ENCODE data around the gene TP53TG5. TPM values are rescaled to one million over a fixed set of nuclear protein-coding genes. Genes with fewer than 3 reads are reported as not detected.

The TP53TG5 gene
- total RNA-seq, 4 donors from 2014 or later, result not detected

DNA sequence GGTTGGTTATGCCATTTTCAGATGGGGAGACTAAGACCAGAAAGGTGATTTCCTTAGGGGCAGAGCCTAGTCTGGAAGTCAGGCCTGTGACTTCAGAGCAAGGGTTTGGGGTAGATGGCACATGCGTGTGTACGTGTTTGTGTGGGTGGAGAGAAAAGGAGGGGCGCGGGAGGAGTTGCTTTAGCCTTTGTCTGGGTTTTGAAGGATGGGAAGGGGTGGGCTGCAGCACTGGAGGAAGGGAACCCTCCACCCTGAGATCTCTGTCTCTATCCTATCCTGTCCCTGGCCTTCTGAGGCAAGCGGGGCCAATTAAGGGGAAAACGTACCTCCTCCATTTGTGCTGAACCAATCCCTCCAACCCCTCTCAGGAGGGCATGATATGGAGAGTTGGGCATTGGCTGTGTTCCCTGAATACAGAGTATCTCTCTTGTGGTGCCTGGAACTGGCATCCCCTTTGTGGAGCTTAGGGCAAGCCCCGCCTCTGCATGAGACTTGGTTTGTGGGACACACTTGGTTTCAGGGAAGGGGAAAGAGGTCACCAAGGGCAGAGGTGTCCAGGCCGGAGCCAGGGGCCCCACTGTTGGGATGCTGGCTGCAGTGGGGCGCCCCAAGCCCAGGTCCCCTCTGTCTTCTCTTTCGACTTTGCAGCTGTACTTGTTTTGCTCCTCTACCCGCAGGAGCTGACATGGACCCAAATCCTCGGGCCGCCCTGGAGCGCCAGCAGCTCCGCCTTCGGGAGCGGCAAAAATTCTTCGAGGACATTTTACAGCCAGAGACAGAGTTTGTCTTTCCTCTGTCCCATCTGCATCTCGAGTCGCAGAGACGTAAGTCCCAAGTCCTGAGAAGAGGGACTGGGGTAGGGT is 29.9 kb upstream of the TP53TG5 start, which contains the start of gene DBNDD2:
Gene DBNDD2 (plus strand): TSS at position 507 of the 863 bp plus-strand sequence. CDS start 179 bp downstream, at position 686.
- H3K36me3 ChIP-seq, result peaks cover 0 to 5% of the 10 kb centered on the region in 2 donors
- peaks cover 0 to 10% of the 10 kb centered on the region in 2 donors for H3K4me1 ChIP-seq
- intact Hi-C loops (cut with DNase I), result no loop called here
- H3K9me3 ChIP-seq, result no peaks in the 10 kb centered on the region
- peak within 1 kb of the TSS; percentile 70 to 90 (median 85) for H3K27ac ChIP-seq
- 95% methylated on average over 20 to 21 of the region's 21 CpGs for WGBS, 2 donors
- H3K27me3 ChIP-seq, result no peaks in the 10 kb centered on the region
- H3K4me3 ChIP-seq (replicated peaks in 1 of 3), result peak within 1 kb of the TSS in 2 of 3 donors; percentile 72 to 86
- DNase-seq, result no peak
- no peak for TF ChIP-seq POLR2A (IDR thresholded peaks at IDR 0.05)
- TF ChIP-seq, protein P1, sequence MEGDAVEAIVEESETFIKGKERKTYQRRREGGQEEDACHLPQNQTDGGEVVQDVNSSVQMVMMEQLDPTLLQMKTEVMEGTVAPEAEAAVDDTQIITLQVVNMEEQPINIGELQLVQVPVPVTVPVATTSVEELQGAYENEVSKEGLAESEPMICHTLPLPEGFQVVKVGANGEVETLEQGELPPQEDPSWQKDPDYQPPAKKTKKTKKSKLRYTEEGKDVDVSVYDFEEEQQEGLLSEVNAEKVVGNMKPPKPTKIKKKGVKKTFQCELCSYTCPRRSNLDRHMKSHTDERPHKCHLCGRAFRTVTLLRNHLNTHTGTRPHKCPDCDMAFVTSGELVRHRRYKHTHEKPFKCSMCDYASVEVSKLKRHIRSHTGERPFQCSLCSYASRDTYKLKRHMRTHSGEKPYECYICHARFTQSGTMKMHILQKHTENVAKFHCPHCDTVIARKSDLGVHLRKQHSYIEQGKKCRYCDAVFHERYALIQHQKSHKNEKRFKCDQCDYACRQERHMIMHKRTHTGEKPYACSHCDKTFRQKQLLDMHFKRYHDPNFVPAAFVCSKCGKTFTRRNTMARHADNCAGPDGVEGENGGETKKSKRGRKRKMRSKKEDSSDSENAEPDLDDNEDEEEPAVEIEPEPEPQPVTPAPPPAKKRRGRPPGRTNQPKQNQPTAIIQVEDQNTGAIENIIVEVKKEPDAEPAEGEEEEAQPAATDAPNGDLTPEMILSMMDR (IDR thresholded peaks at IDR 0.05), result no peak

DNA sequence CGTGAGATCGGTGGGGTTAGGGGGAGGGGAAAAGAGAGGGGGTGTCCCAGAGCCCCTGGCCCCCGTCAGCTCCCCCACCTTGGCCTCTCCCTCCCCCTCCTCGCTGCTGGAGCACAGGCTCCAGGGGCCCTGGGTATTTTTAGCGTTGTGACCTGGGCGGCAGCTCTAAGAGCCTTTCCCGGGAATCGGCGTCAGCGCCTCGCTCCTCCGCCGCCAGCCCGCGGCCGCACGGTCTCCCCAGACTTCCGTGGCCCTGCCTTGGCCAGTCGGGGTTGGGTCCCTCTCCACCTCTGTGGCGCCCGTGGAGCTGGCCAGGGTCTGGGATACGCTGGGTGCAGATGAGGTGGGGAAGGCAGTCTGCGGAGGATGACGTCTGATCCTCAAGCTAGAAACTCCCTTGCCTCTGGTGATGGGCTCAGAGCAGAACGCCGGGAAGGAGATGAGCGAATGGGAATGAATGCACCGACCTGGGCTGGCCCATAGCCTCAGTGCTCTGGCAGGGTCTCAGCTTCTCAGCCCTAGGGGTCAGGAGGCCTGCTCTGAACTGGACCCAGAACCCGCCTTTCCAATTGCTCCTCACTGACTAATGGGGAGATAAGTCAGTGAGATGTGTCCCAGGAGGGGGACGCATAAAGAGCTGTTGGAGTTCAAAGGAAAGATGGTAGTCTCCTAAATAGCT is 29.1 kb upstream of the TP53TG5 start:
- TF ChIP-seq, protein P1 (IDR thresholded peaks at IDR 0.05), result no peak
- peak in 1 of 2 donors; percentile 14 for TF ChIP-seq POLR2A (IDR thresholded peaks at IDR 0.05)
- H3K9me3 ChIP-seq, result no peaks in the 10 kb centered on the region
- WGBS, 2 donors, result 26 to 52% methylated on average over 7 to 14 of the region's 30 CpGs
- DNase-seq, result peak; percentile 12 to 32
- peak overlapping the region; percentile 70 to 90 (median 85) for H3K27ac ChIP-seq
- peaks cover 0 to 5% of the 10 kb centered on the region in 2 donors for H3K36me3 ChIP-seq
- H3K4me3 ChIP-seq (replicated peaks in 1 of 3), result peak overlapping the region; percentile 66 to 86 (median 72)
- intact Hi-C loops (cut with DNase I), result no loop called here
- H3K27me3 ChIP-seq, result no peaks in the 10 kb centered on the region
- peaks cover 0 to 10% of the 10 kb centered on the region in 2 donors for H3K4me1 ChIP-seq

GRCh38 chr20:45406260-45407066 is 28.3 kb upstream of the TP53TG5 start:
- Histone ChIP-seq H3K27me3 (no peaks in the 10 kb centered on the region), H3K4me1 (peaks cover 0 to 10% of the 10 kb centered on the region in 2 donors), H3K36me3 (peaks cover 0 to 5% of the 10 kb centered on the region in 2 donors), H3K9me3 (no peaks in the 10 kb centered on the region), H3K27ac (peak overlapping the region; percentile 70 to 90 (median 85)), H3K4me3 (replicated peaks in 1 of 3) (peak overlapping the region; percentile 67 to 86 (median 72))
- 1% methylated on average over 27 to 38 of the region's 87 CpGs for WGBS, 2 donors
- intact Hi-C loops (cut with DNase I), result no loop called here
- TF ChIP-seq POLR2A (IDR thresholded peaks at IDR 0.05), result no peak
- TF ChIP-seq, protein P1 (IDR thresholded peaks at IDR 0.05), result no peak
- peak; percentile 48 to 56 for DNase-seq

DNA sequence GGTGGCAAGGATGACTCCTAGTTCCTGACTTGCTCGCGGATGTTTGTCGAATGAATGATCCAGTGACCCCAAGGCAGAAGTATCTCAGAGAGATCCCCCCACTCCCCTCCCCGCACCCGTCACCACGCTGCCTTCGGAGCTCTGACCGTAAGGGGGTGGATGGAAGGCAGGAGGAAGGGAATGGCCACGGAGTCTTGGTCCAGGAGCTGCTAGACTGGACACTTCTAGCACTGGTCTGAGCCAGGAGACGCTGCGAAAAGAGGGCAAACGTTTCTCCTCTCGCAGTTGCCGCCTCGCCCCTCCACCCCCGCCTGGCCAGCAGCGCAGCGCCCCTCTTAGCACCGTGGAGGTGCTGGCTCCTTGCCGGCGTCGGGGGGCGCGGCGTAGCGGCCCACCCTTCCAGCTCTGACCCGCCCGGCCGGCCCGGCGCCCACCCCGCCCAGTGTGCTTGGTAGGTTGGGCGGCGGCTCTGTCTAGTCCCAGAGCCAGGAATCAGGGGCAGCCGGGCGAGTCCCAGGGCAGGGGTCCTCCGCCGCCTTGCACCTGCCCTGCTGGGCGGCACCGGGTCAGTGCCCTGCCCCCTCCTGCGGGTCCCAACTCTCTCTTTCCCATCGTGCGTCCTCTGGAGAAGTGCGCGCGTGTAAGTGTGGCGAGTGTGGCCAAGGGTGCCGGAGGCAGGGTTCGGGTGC is 27.6 kb upstream of the TP53TG5 start:
- peak overlapping the region; percentile 67 to 86 (median 72) for H3K4me3 ChIP-seq (replicated peaks in 1 of 3)
- no peaks in the 10 kb centered on the region for H3K36me3 ChIP-seq
- TF ChIP-seq, protein P1 (IDR thresholded peaks at IDR 0.05), result no peak
- no peak for TF ChIP-seq POLR2A (IDR thresholded peaks at IDR 0.05)
- H3K9me3 ChIP-seq, result no peaks in the 10 kb centered on the region
- H3K27me3 ChIP-seq, result no peaks in the 10 kb centered on the region
- H3K27ac ChIP-seq, result peak overlapping the region; percentile 70 to 90 (median 85)
- intact Hi-C loops (cut with DNase I), result no loop called here
- WGBS, 2 donors, result 5% methylated on average over 21 to 25 of the region's 49 CpGs
- peaks cover 0 to 10% of the 10 kb centered on the region in 2 donors for H3K4me1 ChIP-seq
- DNase-seq, result peak in 1 of 2 donors; percentile 12
